ENCODE data around the gene IFIT1B. TPM values are rescaled to one million over a fixed set of nuclear protein-coding genes. Genes with fewer than 3 reads are reported as not detected.

IFIT1B gene
- total and polyA plus RNA-seq, 10 of the 15 experiments (the other 5 are each of a cell fraction or from before 2014, with no cell fraction given): 0.04 TPM; not detected in 9

DNA sequence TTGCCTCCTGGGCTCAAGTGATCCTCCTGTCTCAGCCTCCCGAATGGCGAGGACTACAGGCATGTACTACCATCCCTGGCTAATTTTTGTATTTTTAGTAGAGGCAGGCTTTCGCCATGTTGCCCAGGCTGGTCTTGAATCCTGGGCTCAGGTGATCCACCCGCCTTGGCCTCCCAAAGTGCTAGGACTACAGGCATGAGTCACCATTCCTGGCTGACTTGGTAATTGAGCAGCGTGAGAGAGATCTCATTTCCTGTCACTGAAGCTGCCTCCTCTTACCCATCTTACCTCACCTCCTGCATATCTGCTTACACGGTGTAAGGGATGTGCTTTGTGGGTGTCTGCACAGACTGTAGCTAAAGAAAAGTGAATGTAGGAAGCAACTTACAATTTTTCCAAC is 40.4 kb upstream of the IFIT1B start (continued):
- TF ChIP-seq, protein P1, sequence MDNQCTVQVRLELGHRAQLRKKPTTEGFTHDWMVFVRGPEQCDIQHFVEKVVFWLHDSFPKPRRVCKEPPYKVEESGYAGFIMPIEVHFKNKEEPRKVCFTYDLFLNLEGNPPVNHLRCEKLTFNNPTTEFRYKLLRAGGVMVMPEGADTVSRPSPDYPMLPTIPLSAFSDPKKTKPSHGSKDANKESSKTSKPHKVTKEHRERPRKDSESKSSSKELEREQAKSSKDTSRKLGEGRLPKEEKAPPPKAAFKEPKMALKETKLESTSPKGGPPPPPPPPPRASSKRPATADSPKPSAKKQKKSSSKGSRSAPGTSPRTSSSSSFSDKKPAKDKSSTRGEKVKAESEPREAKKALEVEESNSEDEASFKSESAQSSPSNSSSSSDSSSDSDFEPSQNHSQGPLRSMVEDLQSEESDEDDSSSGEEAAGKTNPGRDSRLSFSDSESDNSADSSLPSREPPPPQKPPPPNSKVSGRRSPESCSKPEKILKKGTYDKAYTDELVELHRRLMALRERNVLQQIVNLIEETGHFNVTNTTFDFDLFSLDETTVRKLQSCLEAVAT (IDR thresholded peaks at IDR 0.05): 0 out of 2 replicates have a peak, but pooled peaks have one; percentile 22
- TF ChIP-seq KDM1A (IDR thresholded peaks at IDR 0.05; ENCODE audit: borderline replicate concordance) (no peak), GABPA (IDR thresholded peaks at IDR 0.05; ENCODE audit: low read depth) (0 out of 2 replicates have a peak, but pooled peaks have one; percentile 16), CBX3 (IDR thresholded peaks at IDR 0.05; ENCODE audit: borderline replicate concordance, low read depth) (no peak), ATF7 (IDR thresholded peaks at IDR 0.05; ENCODE audit: low read depth) (no peak), BHLHE40 (IDR thresholded peaks at IDR 0.05; ENCODE audit: borderline replicate concordance in 1 of 2, low read depth in 2 of 2, low read length in 1 of 2) (no peak), MEF2B (IDR thresholded peaks at IDR 0.05; ENCODE audit: partially characterized antibody, poor library complexity, severe bottlenecking) (no peak), HCFC1 (IDR thresholded peaks at IDR 0.05; ENCODE audit: low read length) (no peak), ZNF592 (IDR thresholded peaks at IDR 0.05) (no peak), ATF3 (IDR thresholded peaks at IDR 0.05; ENCODE audit: borderline replicate concordance, extremely low read depth, low read depth, low read length) (no peak), EZH2 (IDR thresholded peaks at IDR 0.05; ENCODE audit: borderline replicate concordance, control insufficient read depth, low read depth, low read length) (no peak), RUNX3 (IDR thresholded peaks at IDR 0.05; ENCODE audit: low read length) (peak; percentile 18; the same call in 1 of the 2 replicates), ZNF24 (IDR thresholded peaks at IDR 0.05) (no peak), SREBF1 (IDR thresholded peaks at IDR 0.05; ENCODE audit: low read length) (no peak), IRF5 (IDR thresholded peaks at IDR 0.05; ENCODE audit: borderline replicate concordance) (no peak)
- TF ChIP-seq, protein P2, sequence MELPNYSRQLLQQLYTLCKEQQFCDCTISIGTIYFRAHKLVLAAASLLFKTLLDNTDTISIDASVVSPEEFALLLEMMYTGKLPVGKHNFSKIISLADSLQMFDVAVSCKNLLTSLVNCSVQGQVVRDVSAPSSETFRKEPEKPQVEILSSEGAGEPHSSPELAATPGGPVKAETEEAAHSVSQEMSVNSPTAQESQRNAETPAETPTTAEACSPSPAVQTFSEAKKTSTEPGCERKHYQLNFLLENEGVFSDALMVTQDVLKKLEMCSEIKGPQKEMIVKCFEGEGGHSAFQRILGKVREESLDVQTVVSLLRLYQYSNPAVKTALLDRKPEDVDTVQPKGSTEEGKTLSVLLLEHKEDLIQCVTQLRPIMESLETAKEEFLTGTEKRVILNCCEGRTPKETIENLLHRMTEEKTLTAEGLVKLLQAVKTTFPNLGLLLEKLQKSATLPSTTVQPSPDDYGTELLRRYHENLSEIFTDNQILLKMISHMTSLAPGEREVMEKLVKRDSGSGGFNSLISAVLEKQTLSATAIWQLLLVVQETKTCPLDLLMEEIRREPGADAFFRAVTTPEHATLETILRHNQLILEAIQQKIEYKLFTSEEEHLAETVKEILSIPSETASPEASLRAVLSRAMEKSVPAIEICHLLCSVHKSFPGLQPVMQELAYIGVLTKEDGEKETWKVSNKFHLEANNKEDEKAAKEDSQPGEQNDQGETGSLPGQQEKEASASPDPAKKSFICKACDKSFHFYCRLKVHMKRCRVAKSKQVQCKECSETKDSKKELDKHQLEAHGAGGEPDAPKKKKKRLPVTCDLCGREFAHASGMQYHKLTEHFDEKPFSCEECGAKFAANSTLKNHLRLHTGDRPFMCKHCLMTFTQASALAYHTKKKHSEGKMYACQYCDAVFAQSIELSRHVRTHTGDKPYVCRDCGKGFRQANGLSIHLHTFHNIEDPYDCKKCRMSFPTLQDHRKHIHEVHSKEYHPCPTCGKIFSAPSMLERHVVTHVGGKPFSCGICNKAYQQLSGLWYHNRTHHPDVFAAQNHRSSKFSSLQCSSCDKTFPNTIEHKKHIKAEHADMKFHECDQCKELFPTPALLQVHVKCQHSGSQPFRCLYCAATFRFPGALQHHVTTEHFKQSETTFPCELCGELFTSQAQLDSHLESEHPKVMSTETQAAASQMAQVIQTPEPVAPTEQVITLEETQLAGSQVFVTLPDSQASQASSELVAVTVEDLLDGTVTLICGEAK (IDR thresholded peaks at IDR 0.05; ENCODE audit: borderline replicate concordance): no peak
- TF ChIP-seq, protein P3, sequence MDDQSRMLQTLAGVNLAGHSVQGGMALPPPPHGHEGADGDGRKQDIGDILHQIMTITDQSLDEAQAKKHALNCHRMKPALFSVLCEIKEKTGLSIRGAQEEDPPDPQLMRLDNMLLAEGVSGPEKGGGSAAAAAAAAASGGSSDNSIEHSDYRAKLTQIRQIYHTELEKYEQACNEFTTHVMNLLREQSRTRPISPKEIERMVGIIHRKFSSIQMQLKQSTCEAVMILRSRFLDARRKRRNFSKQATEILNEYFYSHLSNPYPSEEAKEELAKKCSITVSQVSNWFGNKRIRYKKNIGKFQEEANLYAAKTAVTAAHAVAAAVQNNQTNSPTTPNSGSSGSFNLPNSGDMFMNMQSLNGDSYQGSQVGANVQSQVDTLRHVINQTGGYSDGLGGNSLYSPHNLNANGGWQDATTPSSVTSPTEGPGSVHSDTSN (IDR thresholded peaks at IDR 0.05; ENCODE audit: insufficient replicate concordance, low read depth, low read length): no peak
